ENCODE results near the gene SAPCD1.

DNA sequence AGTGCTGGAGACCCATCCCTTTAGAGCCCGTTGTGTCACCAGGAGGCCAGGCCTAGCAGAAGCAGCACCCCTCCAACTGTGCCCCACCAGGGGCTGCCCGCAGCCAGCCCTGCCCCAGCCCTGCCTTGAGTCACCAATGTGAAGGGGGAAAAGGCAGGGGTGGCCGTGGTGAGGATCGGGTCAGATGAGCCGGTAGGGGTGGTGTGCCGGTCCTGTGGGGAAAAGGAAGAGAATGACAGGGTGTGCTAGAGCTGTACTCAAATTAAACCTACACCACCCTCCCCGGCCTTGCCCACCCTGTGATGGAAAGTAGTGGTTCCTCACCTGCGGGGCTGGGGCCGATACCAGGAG lies 3.1 kb downstream of the SAPCD1 start:
- TF ChIP-seq POLR2A (IDR thresholded peaks at IDR 0.05; ENCODE audit: low read depth, low read length) (no peak), POLR2AphosphoS5 (IDR thresholded peaks at IDR 0.05; ENCODE audit: low read depth, low read length) (no peak), POU2F2 (IDR thresholded peaks at IDR 0.05; ENCODE audit: low read depth, low read length) (no peak), TAF1 (IDR thresholded peaks at IDR 0.05; ENCODE audit: low read depth, low read length) (no peak), SPI1 (IDR thresholded peaks at IDR 0.05; ENCODE audit: low read depth, low read length) (no peak)

All from GM12891 (cell line).